ENCODE measurements around the gene C22orf23.

GRCh38 chr22:37942133-37942532 is 11.3 kb downstream of the C22orf23 start:
- TF ChIP-seq SUZ12 (IDR thresholded peaks at IDR 0.05) (no peak), HDGF (IDR thresholded peaks at IDR 0.05; ENCODE audit: borderline replicate concordance) (no peak), BHLHE40 (IDR thresholded peaks at IDR 0.05; ENCODE audit: borderline replicate concordance) (no peak), NFRKB (IDR thresholded peaks at IDR 0.05) (no peak), FOXA1 (IDR thresholded peaks at IDR 0.05) (no peak), ELF4 (IDR thresholded peaks at IDR 0.05) (no peak), SP1 (IDR thresholded peaks at IDR 0.05) (no peak), ZNF384 (IDR thresholded peaks at IDR 0.05) (no peak)

Data from HEK293T (cell line).